ENCODE data around the gene SLC7A9.
A peak's percentile ranks its signal among the peaks of the same experiment; 100 is the strongest.
"Not testable (repeated sequence)": the region's sequence is repeated elsewhere in the genome, so short reads cannot be mapped to it uniquely, and the experiment has no call there.

SLC7A9 gene

GRCh38 chr19:32813862-32814425, 55.6 kb downstream of the SLC7A9 start:
- Mint-ChIP-seq H3K9me3 (no peaks in the 10 kb centered on the region), H3K27ac (ENCODE audit: low read depth) (no peak overlapping the region), H3K36me3 (ENCODE audit: insufficient read depth) (peaks cover 2% of the 10 kb centered on the region), H3K4me1 (peaks cover 11% of the 10 kb centered on the region), H3K27me3 (no peaks in the 10 kb centered on the region), H3K4me3 (no peak overlapping the region)
- DNase-seq (ENCODE audit: low spot score in 2 of 2): no peak
- ATAC-seq (replicated peaks; ENCODE audit: extremely low read depth, poor library complexity, severe bottlenecking): no peak

GRCh38 chr19:32812571-32812970, 57.0 kb downstream of the SLC7A9 start:
- H3K9me3 Mint-ChIP-seq: no peaks in the 10 kb centered on the region
- H3K27ac Mint-ChIP-seq (ENCODE audit: low read depth): no peak overlapping the region
- ATAC-seq (replicated peaks; ENCODE audit: extremely low read depth, poor library complexity, severe bottlenecking) (no peak), DNase-seq (ENCODE audit: low spot score in 2 of 2) (no peak)
- no peaks in the 10 kb centered on the region for H3K27me3 Mint-ChIP-seq
- H3K4me3 Mint-ChIP-seq: no peak overlapping the region
- peaks cover 2% of the 10 kb centered on the region for H3K36me3 Mint-ChIP-seq (ENCODE audit: insufficient read depth)
- H3K4me1 Mint-ChIP-seq: peaks cover 15% of the 10 kb centered on the region

- no peak overlapping the region for H3K4me3 Mint-ChIP-seq
- H3K9me3 Mint-ChIP-seq: no peaks in the 10 kb centered on the region
- ATAC-seq (replicated peaks; ENCODE audit: extremely low read depth, poor library complexity, severe bottlenecking): no peak
- DNase-seq (ENCODE audit: low spot score in 2 of 2): no peak
- H3K4me1 Mint-ChIP-seq: peaks cover 15% of the 10 kb centered on the region
- H3K36me3 Mint-ChIP-seq (ENCODE audit: insufficient read depth): peaks cover 2% of the 10 kb centered on the region
- no peak overlapping the region for H3K27ac Mint-ChIP-seq (ENCODE audit: low read depth)
- no peaks in the 10 kb centered on the region for H3K27me3 Mint-ChIP-seq
Measured at GRCh38 chr19:32812036-32812435, 57.5 kb downstream of the SLC7A9 start.

- DNase-seq (ENCODE audit: low spot score in 2 of 2) (no peak), ATAC-seq (replicated peaks; ENCODE audit: extremely low read depth, poor library complexity, severe bottlenecking) (no peak)
- Mint-ChIP-seq H3K9me3 (no peaks in the 10 kb centered on the region), H3K27me3 (no peaks in the 10 kb centered on the region), H3K4me1 (peaks cover 15% of the 10 kb centered on the region), H3K27ac (ENCODE audit: low read depth) (no peak overlapping the region), H3K36me3 (ENCODE audit: insufficient read depth) (peaks cover 2% of the 10 kb centered on the region), H3K4me3 (no peak overlapping the region)
Measured at GRCh38 chr19:32811151-32811550, 58.4 kb downstream of the SLC7A9 start.

GRCh38 chr19:32810452-32810851, 59.1 kb downstream of the SLC7A9 start:
- no peaks in the 10 kb centered on the region for H3K27me3 Mint-ChIP-seq
- peaks cover 2% of the 10 kb centered on the region for H3K36me3 Mint-ChIP-seq (ENCODE audit: insufficient read depth)
- peaks cover 15% of the 10 kb centered on the region for H3K4me1 Mint-ChIP-seq
- no peak overlapping the region for H3K4me3 Mint-ChIP-seq
- ATAC-seq (replicated peaks; ENCODE audit: extremely low read depth, poor library complexity, severe bottlenecking): no peak
- DNase-seq (ENCODE audit: low spot score in 2 of 2): no peak
- H3K27ac Mint-ChIP-seq (ENCODE audit: low read depth): no peak overlapping the region
- no peaks in the 10 kb centered on the region for H3K9me3 Mint-ChIP-seq

- no peak overlapping the region for H3K4me3 Mint-ChIP-seq
- H3K36me3 Mint-ChIP-seq (ENCODE audit: insufficient read depth): peaks cover 2% of the 10 kb centered on the region
- no peak for DNase-seq (ENCODE audit: low spot score in 2 of 2)
- peak overlapping the region; percentile 86 for H3K27ac Mint-ChIP-seq (ENCODE audit: low read depth)
- no peak for ATAC-seq (replicated peaks; ENCODE audit: extremely low read depth, poor library complexity, severe bottlenecking)
- peaks cover 15% of the 10 kb centered on the region for H3K4me1 Mint-ChIP-seq
- no peaks in the 10 kb centered on the region for H3K27me3 Mint-ChIP-seq
- H3K9me3 Mint-ChIP-seq: no peaks in the 10 kb centered on the region
Measured at GRCh38 chr19:32809754-32810153, 59.8 kb downstream of the SLC7A9 start.

- Mint-ChIP-seq H3K36me3 (ENCODE audit: insufficient read depth) (peaks cover 2% of the 10 kb centered on the region), H3K4me3 (no peak overlapping the region), H3K27me3 (no peaks in the 10 kb centered on the region), H3K4me1 (peaks cover 15% of the 10 kb centered on the region), H3K27ac (ENCODE audit: low read depth) (peak overlapping the region; percentile 86), H3K9me3 (no peaks in the 10 kb centered on the region)
- no peak for ATAC-seq (replicated peaks; ENCODE audit: extremely low read depth, poor library complexity, severe bottlenecking)
- no peak for DNase-seq (ENCODE audit: low spot score in 2 of 2)
Measured at GRCh38 chr19:32809254-32809653, 60.3 kb downstream of the SLC7A9 start.

- no peak for ATAC-seq (replicated peaks; ENCODE audit: extremely low read depth, poor library complexity, severe bottlenecking)
- no peak for DNase-seq (ENCODE audit: low spot score in 2 of 2)
- Mint-ChIP-seq H3K27me3 (no peaks in the 10 kb centered on the region), H3K4me1 (peaks cover 15% of the 10 kb centered on the region), H3K27ac (ENCODE audit: low read depth) (peak overlapping the region; percentile 30), H3K9me3 (no peaks in the 10 kb centered on the region), H3K4me3 (no peak overlapping the region), H3K36me3 (ENCODE audit: insufficient read depth) (peaks cover 1% of the 10 kb centered on the region)
Measured at GRCh38 chr19:32808236-32808635, 61.3 kb downstream of the SLC7A9 start.

GRCh38 chr19:32802840-32803239, 66.7 kb downstream of the SLC7A9 start:
- no peak for DNase-seq (ENCODE audit: low spot score in 2 of 2)
- H3K27me3 Mint-ChIP-seq: no peaks in the 10 kb centered on the region
- no peaks in the 10 kb centered on the region for H3K4me1 Mint-ChIP-seq
- ATAC-seq (replicated peaks; ENCODE audit: extremely low read depth, poor library complexity, severe bottlenecking): no peak
- no peaks in the 10 kb centered on the region for H3K36me3 Mint-ChIP-seq (ENCODE audit: insufficient read depth)
- no peak overlapping the region for H3K27ac Mint-ChIP-seq (ENCODE audit: low read depth)
- no peaks in the 10 kb centered on the region for H3K9me3 Mint-ChIP-seq
- H3K4me3 Mint-ChIP-seq: no peak overlapping the region

GRCh38 chr19:32800754-32801153, 68.8 kb downstream of the SLC7A9 start:
- H3K27ac Mint-ChIP-seq (ENCODE audit: low read depth): peak overlapping the region; percentile 50
- ATAC-seq (replicated peaks; ENCODE audit: extremely low read depth, poor library complexity, severe bottlenecking) (no peak), DNase-seq (ENCODE audit: low spot score in 2 of 2) (no peak)
- no peaks in the 10 kb centered on the region for H3K9me3 Mint-ChIP-seq
- no peaks in the 10 kb centered on the region for H3K36me3 Mint-ChIP-seq (ENCODE audit: insufficient read depth)
- H3K4me1 Mint-ChIP-seq: peaks cover 9% of the 10 kb centered on the region
- H3K4me3 Mint-ChIP-seq: no peak overlapping the region
- no peaks in the 10 kb centered on the region for H3K27me3 Mint-ChIP-seq

GRCh38 chr19:32800191-32800590, 69.4 kb downstream of the SLC7A9 start:
- DNase-seq (ENCODE audit: low spot score in 2 of 2) (no peak), ATAC-seq (replicated peaks; ENCODE audit: extremely low read depth, poor library complexity, severe bottlenecking) (no peak)
- Mint-ChIP-seq H3K4me1 (peaks cover 15% of the 10 kb centered on the region), H3K4me3 (no peak overlapping the region), H3K27me3 (no peaks in the 10 kb centered on the region), H3K27ac (ENCODE audit: low read depth) (no peak overlapping the region), H3K9me3 (no peaks in the 10 kb centered on the region), H3K36me3 (ENCODE audit: insufficient read depth) (no peaks in the 10 kb centered on the region)

GRCh38 chr19:32798201-32798600, 71.4 kb downstream of the SLC7A9 start:
- Mint-ChIP-seq H3K9me3 (no peaks in the 10 kb centered on the region), H3K4me3 (no peak overlapping the region), H3K4me1 (peaks cover 30% of the 10 kb centered on the region), H3K36me3 (ENCODE audit: insufficient read depth) (peaks cover 5% of the 10 kb centered on the region), H3K27me3 (no peaks in the 10 kb centered on the region), H3K27ac (ENCODE audit: low read depth) (no peak overlapping the region)
- no peak for ATAC-seq (replicated peaks; ENCODE audit: extremely low read depth, poor library complexity, severe bottlenecking)
- no peak for DNase-seq (ENCODE audit: low spot score in 2 of 2)

- H3K27me3 Mint-ChIP-seq: no peaks in the 10 kb centered on the region
- no peak for ATAC-seq (replicated peaks; ENCODE audit: extremely low read depth, poor library complexity, severe bottlenecking)
- peaks cover 17% of the 10 kb centered on the region for H3K4me1 Mint-ChIP-seq
Measured at GRCh38 chr19:32789429-32789828, 80.1 kb downstream of the SLC7A9 start.

GRCh38 chr19:32787895-32788294, 81.7 kb downstream of the SLC7A9 start:
- H3K4me1 Mint-ChIP-seq; H3K27ac Mint-ChIP-seq (ENCODE audit: low read depth); H3K27me3 Mint-ChIP-seq; ATAC-seq (replicated peaks; ENCODE audit: extremely low read depth, poor library complexity, severe bottlenecking); DNase-seq (ENCODE audit: low spot score in 2 of 2); H3K36me3 Mint-ChIP-seq (ENCODE audit: insufficient read depth); H3K4me3 Mint-ChIP-seq; H3K9me3 Mint-ChIP-seq: not testable (repeated sequence)

More at GRCh38 chr19:32789429-32789828, 80.1 kb downstream of the SLC7A9 start:
- peaks cover 4% of the 10 kb centered on the region for H3K36me3 Mint-ChIP-seq (ENCODE audit: insufficient read depth)
- no peaks in the 10 kb centered on the region for H3K9me3 Mint-ChIP-seq
- no peak overlapping the region for H3K4me3 Mint-ChIP-seq
- no peak overlapping the region for H3K27ac Mint-ChIP-seq (ENCODE audit: low read depth)
- no peak for DNase-seq (ENCODE audit: low spot score in 2 of 2)
